Measurements from ENCODE around the gene ADSS1. TPM values are rescaled to one million over a fixed set of nuclear protein-coding genes. Genes with fewer than 3 reads are reported as not detected.

Gene ADSS1
- total RNA-seq, 1 experiment from 2014 or later: 9.9 TPM

DNA sequence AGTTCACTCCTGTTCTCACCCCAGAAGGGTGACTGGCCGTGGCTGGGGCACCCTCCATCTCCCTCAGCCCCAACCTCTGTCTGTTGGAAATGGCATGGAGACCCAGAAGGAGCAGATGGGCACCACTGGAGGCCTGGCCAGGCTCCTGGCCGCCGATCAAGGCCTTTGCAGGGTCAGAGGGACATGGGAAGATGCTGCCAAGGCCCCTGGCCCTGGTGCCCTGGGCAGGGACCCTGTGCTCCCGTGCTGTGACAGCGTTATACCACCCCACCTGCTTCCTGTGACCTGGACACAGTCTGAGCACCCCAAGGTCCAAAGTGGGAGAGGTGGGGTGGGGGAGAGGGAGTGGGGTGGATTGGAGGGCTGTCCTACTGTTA, 31.1 kb upstream of the ADSS1 start (continued):
- TF ChIP-seq, protein P1, sequence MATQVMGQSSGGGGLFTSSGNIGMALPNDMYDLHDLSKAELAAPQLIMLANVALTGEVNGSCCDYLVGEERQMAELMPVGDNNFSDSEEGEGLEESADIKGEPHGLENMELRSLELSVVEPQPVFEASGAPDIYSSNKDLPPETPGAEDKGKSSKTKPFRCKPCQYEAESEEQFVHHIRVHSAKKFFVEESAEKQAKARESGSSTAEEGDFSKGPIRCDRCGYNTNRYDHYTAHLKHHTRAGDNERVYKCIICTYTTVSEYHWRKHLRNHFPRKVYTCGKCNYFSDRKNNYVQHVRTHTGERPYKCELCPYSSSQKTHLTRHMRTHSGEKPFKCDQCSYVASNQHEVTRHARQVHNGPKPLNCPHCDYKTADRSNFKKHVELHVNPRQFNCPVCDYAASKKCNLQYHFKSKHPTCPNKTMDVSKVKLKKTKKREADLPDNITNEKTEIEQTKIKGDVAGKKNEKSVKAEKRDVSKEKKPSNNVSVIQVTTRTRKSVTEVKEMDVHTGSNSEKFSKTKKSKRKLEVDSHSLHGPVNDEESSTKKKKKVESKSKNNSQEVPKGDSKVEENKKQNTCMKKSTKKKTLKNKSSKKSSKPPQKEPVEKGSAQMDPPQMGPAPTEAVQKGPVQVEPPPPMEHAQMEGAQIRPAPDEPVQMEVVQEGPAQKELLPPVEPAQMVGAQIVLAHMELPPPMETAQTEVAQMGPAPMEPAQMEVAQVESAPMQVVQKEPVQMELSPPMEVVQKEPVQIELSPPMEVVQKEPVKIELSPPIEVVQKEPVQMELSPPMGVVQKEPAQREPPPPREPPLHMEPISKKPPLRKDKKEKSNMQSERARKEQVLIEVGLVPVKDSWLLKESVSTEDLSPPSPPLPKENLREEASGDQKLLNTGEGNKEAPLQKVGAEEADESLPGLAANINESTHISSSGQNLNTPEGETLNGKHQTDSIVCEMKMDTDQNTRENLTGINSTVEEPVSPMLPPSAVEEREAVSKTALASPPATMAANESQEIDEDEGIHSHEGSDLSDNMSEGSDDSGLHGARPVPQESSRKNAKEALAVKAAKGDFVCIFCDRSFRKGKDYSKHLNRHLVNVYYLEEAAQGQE (IDR thresholded peaks at IDR 0.05; ENCODE audit: low read depth): no peak
- TF ChIP-seq, protein P2, sequence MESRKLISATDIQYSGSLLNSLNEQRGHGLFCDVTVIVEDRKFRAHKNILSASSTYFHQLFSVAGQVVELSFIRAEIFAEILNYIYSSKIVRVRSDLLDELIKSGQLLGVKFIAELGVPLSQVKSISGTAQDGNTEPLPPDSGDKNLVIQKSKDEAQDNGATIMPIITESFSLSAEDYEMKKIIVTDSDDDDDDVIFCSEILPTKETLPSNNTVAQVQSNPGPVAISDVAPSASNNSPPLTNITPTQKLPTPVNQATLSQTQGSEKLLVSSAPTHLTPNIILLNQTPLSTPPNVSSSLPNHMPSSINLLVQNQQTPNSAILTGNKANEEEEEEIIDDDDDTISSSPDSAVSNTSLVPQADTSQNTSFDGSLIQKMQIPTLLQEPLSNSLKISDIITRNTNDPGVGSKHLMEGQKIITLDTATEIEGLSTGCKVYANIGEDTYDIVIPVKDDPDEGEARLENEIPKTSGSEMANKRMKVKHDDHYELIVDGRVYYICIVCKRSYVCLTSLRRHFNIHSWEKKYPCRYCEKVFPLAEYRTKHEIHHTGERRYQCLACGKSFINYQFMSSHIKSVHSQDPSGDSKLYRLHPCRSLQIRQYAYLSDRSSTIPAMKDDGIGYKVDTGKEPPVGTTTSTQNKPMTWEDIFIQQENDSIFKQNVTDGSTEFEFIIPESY (IDR thresholded peaks at IDR 0.05; ENCODE audit: extremely low read depth, insufficient replicate concordance, low read length): no peak
- TF ChIP-seq ELF1 (IDR thresholded peaks at IDR 0.05; ENCODE audit: borderline replicate concordance, low read depth): no peak
- TF ChIP-seq POLR2AphosphoS5 (IDR thresholded peaks at IDR 0.05; ENCODE audit: low read depth, low read length): no peak
- no peak for TF ChIP-seq EGR1 (IDR thresholded peaks at IDR 0.05; ENCODE audit: low read depth)

DNA sequence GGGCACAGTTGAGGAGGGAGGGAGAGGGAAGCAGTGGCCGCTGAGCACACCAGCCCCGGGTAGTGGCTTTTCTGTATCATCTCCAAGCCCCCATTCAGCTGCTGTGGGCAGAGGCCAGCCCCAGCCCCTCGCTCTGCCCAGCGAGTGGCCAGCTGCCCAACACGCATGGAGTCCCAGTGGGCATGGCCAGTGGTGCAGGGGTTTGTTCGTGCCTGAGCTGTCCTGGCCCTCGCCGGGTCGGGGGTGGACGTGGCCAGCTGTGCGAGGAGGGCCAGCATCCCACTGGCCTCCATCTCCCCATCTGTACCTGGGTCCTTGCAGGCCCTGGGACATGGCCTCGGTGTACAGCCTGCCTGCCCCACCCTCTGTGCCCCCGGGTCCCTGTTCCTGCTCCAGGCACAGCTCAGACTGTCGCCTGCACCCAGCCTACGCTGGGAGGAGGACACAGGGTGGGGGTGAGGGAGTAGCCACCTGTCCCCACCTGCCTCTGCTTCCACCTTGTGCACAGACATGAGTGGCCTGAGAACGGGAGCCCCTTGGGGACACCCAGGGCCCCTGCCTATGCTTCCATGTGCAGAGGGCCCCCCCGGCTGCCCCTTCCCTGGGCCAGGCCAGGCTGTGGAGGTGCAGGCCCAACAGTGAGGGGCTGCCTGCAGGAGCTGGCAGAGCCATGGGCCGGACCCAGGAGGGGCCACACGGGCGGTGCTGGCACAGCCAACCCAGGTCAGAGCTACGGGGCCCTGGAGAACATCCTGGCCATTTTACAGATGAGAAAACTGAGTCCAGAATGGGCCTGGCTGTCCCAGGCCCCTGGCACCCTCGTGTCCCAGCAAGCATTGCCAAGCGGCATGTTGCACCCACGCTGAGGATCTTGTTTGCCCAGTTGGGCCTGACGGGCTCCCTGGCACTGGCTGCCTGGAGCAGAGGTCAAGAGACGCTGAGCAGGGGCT, 30.3 kb upstream of the ADSS1 start:
- H3K9me3 ChIP-seq (ENCODE audit: control insufficient read depth in 1 of 2, insufficient read depth in 1 of 2, low read depth in 1 of 2, low read length in 2 of 2): no peaks in the 10 kb centered on the region
- no peaks in the 10 kb centered on the region for H3K27me3 ChIP-seq (ENCODE audit: insufficient read depth, low read length)
- peaks cover 92% of the 10 kb centered on the region for H3K79me2 ChIP-seq (ENCODE audit: insufficient read depth, low read length)
- no peaks in the 10 kb centered on the region for H4K20me1 ChIP-seq (ENCODE audit: insufficient read depth)
- no peak overlapping the region for H3K4me2 ChIP-seq (ENCODE audit: low read length)
- ChIA-PET RAD21 (ENCODE audit: low non-redundant PET in 1 of 2, low total read pairs in 2 of 2, uncharacterized antibody in 2 of 2, unreplicated experiment in 2 of 2) (no interaction called here), POLR2A (no interaction called here), CTCF (no interaction called here)
- H3K36me3 ChIP-seq (ENCODE audit: control insufficient read depth in 1 of 2, insufficient read depth in 2 of 2, low read length in 2 of 2): peaks cover 8 to 28% of the 10 kb centered on the region in 2 experiments; a peak in 3 of 4 replicates
- H3K27ac ChIP-seq (ENCODE audit: low read depth, low read length): no peak overlapping the region; the same call in 1 of the 2 replicates
- DNase-seq (ENCODE audit: low read depth, low spot score): no peak
- no peak for TF ChIP-seq EZH2 (IDR thresholded peaks at IDR 0.05)
- no peak for TF ChIP-seq CEBPB (IDR thresholded peaks at IDR 0.05; ENCODE audit: low read depth)
- TF ChIP-seq JUND (IDR thresholded peaks at IDR 0.05): no peak
- no peak for TF ChIP-seq TCF7L2 (IDR thresholded peaks at IDR 0.05; ENCODE audit: borderline replicate concordance, extremely low read depth, insufficient read depth, insufficient read length)
- TF ChIP-seq YY1 (IDR thresholded peaks at IDR 0.05; ENCODE audit: extremely low read depth, insufficient replicate concordance, low read depth, low read length): no peak
- no peak for TF ChIP-seq EZH2phosphoT487 (IDR thresholded peaks at IDR 0.05; ENCODE audit: borderline replicate concordance)
- TF ChIP-seq ELF1 (IDR thresholded peaks at IDR 0.05; ENCODE audit: borderline replicate concordance, low read depth): no peak
- TF ChIP-seq, protein P1 (IDR thresholded peaks at IDR 0.05; ENCODE audit: low read depth): no peak
- TF ChIP-seq POLR2AphosphoS5 (IDR thresholded peaks at IDR 0.05; ENCODE audit: low read depth, low read length): no peak
- TF ChIP-seq SIN3A (IDR thresholded peaks at IDR 0.05; ENCODE audit: low read depth): no peak
- no peak for ATAC-seq
- H3K9ac ChIP-seq (ENCODE audit: low read length): no peak overlapping the region
- BruUV-seq (replicated peaks): no TSS peak
- no peaks in the 10 kb centered on the region for H3K9me2 ChIP-seq (ENCODE audit: insufficient read depth)
- intact Hi-C loops (cut with micrococcal nuclease): no loop called here
- H2AFZ ChIP-seq (ENCODE audit: low read depth, low read length, poor library complexity, severe bottlenecking): no peak overlapping the region
- H3K4me1 ChIP-seq (ENCODE audit: control insufficient read depth in 1 of 2, insufficient read depth in 2 of 2, low read length in 2 of 2): peaks cover 21 to 44% of the 10 kb centered on the region in 2 experiments
- H3K4me3 ChIP-seq (replicated peaks in 1 of 2; ENCODE audit: low read depth in 1 of 2, low read length in 2 of 2): no peak overlapping the region
